SIG-M5 treated with dmso at 0.1 percent for 504 hours (cell line): ENCODE data around the gene PRR33.
"Not testable (repeated sequence)": the region's sequence is repeated elsewhere in the genome, so short reads cannot be mapped to it uniquely, and the experiment has no call there.

Experiments
- DNase-seq: peaks from one replicate; lab custom pipeline; 2025; ENCODE audit not compliant: unreplicated experiment; lab: John Stamatoyannopoulos, UW

The PRR33 gene

DNA sequence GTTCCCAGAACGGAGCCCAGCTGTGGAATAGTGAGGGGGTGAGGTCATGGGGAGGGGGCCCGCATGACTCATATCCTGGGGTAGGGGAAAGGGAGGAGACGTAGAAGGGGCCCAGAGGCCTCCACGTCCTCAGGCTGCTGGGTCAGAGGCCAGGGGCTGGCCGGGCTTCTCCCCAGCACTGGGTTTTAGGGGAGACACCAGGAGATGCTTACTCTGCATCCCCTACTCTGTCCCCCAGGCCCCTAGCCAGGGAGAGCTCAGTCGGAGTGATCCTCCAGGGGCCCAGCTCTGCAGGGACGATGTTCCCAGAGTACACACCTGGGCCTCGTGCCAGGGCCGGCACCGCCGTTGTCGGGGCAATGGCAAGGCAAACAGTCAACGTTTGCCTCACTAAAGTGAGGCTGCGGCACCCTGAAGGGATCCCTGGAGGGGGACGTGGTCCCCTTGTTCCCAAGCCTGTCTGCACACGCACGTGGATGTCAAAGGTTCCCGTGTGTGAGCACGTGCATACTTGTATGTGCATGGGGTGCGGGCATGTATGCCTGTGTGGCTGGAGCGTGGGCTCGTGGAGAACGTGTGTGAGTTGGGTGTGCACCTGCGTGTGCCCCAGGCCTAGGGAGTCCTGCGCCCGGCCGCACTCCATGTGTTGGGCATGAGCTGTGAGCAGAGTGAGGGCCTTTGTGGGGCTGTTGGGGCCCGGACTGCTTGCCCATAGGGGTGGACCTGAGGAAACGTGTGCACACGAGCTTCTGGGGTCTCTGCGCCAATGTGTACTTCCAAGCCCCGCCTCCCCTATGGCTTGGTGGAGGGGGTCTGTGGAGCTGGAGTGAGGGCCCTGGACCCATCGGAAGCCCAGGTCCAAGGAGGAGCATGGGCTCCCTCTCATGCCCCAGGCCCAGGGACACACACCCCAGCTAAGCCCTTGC lies 14.2 kb downstream of the PRR33 start:
- no peak for DNase-seq

- DNase-seq = no peak
Measured at GRCh38 chr11:1876361-1877063, 15.2 kb downstream of the PRR33 start.

DNA sequence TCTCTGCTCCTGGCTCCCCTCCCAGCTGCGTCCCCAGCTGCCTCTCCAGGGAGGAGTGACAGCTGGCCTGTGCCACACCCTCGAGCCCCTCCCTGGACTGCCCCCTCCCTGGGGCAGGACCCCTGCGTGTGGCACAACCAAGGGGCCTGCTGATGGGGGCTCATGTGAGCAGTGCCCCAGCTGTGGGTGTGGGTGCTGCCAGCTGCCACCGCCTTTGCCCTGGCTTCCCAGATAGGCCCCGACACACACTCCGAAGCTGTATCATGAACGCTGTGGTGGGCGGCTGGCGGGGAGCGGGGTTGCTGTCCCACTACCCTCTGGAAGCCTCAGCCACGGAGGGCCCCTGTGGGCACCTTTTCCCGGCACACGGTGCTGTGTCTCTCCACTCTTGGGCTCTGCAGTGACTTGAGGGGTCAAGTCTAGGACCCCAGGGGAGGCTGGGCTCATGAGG lies 15.8 kb downstream of the PRR33 start:
- DNase-seq = not testable (repeated sequence)

GRCh38 chr11:1875093-1875850 lies 16.4 kb downstream of the PRR33 start:
- no peak for DNase-seq

DNA sequence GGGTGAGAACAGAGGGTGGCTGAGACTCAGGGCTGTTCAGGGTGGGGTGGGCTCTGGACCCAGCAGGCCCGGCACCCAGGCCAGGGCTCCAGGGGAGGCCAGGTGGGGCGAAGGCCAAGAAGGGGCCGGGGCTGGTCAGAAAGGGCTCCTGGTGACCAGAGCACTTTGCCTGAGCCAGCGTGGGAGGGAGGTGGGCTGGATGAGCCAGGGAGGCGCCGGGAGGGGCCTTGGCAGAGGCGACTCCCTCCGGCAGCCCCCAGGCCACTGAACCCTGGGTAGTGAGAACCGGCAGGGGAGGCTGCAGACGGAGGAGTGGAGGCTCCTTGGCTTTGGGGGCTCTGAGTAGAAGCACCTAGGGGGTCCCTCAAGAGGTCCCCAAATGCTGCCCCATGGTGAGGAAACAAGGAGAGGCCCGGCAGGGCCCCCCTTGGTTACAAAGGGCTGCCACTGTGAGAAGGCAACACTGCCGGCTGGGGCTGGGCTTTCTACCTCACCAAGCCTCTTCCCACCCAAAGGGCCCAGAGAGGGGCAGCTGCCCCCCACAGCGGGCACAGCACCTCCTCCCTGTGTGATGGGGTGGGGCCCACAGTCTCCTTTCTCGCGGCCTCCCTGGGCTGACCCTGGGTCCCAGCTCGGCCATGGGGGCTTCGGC lies 17.1 kb downstream of the PRR33 start:
- DNase-seq = not testable (repeated sequence)

DNA sequence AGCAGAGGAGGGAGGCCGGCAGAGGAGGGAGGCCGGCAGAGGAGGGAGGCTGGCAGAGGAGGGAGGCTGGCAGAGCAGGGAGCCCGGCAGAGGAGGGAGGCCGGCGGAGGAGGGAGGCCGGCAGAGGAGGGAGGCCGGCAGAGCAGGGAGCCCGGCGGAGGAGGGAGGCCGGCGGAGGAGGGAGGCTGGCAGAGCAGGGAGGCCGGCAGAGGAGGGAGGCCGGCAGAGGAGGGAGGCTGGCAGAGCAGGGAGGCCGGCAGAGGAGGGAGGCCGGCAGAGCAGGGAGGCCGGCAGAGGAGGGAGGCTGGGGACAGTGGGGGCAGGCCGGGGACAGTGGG lies 17.9 kb downstream of the PRR33 start:
- DNase-seq = not testable (repeated sequence)

DNA sequence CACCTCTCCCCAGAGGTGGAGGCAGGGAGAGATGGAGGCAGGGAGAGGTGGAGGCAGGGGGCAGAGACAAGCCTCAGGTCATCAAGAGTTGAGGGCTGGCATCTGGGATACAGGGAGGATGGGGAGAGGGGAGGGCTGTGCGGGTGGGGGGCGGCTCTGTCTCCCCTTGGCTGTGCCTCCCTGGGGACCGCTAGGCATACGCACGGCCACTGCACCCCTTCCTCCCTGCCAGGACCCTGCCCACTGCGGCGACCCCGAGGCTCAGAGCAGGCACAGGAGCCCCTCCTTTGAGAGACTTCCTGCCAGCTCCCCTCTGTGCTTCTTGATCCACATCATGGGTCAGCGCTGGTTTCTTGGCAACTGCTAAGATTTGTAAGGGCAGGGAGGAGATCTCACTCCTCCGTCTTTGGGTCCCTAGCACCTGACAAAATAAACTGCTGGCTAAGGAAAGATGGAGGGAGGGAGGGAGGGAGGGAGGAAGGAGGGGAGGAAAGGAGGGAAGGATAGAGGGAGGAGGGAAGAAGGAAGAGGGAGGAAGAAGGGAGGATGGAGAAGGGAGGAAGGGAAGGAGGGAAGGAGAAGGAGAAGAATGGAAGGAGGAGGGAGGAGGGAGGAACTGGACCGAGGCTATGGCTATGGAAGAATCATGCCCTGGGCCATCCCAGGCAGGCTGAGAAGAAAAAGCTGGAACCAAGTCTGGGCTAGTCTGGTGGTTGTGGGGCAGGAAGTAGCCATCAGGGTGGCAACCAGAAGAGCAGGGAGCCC lies 18.5 kb downstream of the PRR33 start:
- DNase-seq = no peak

GRCh38 chr11:1872267-1872985 lies 19.3 kb downstream of the PRR33 start:
- DNase-seq = no peak

DNA sequence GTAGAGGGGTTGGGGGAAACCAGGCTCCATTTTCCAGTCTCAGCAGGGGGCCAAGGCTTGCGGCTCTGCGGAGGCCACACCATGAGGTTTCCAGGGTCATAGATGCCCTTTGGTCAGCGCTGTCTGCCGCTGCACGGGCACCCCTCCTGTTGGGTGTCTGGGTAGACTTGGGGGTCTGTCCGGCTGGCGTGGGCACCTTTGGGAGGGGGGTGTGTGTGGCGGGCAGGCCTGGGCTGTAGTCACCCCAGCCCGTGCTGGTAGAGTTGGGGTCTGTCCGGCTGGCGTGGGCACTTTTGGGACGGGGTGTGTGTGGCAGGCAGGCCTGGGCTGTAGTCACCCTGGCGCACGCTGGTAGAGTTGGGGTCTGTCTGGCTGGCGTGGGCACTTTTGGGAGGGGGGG lies 20.2 kb downstream of the PRR33 start:
- DNase-seq = no peak

- DNase-seq = no peak
Measured at GRCh38 chr11:1870721-1871466, 20.8 kb downstream of the PRR33 start.

DNA sequence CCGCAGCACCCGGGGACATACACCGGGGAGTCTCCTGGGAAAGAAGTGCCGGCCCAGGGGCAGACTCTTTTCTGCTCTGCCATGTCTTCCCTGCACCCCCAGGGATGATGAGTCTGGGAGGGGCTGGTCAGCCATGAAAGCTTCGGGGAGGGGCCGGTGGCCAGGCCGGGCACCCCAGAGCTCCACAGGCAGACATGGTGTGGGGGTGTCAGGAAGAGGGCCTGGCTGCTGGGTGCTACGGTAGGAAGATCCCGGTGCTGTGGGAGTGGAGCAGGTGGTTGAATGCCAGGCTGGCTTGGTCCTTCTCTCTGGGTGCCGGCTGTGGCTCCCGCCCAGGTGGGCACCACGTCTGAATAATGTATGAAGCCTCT lies 21.4 kb downstream of the PRR33 start:
- no peak for DNase-seq

- DNase-seq = no peak
Measured at GRCh38 chr11:1869427-1870325, 22.0 kb downstream of the PRR33 start.

DNA sequence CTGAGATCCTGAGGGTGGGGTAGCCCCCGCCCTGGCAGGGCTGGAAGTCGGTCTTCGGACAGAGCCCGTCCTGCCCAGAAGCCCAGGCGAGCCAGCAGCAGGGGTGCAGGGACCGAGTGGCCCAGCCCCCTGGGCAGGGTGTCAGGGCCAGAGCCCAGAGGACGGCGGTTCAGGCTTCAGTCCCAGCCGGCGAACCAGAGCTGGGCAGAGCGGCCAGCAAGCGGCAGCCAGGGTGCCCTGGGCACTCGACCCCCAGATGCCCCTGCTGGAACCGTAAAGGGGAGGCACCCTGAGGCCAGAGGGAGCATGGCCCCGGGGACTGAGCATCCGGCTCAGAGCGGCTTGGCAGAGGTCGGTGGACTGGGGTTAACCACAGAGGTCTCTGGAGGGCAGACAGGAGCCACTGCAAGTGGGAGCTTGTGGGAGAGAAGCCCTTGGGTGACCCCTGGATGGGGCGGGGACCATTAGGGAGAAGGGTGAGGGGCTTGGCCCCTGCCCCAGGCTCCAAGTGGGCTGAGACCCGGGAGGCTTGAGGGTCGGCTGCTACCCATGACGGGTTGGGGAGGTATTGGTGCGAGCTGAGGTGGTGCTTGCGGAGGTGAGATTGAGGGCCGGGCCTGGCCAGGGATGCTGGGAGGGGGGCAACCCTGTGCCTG lies 22.9 kb downstream of the PRR33 start:
- DNase-seq = no peak

DNA sequence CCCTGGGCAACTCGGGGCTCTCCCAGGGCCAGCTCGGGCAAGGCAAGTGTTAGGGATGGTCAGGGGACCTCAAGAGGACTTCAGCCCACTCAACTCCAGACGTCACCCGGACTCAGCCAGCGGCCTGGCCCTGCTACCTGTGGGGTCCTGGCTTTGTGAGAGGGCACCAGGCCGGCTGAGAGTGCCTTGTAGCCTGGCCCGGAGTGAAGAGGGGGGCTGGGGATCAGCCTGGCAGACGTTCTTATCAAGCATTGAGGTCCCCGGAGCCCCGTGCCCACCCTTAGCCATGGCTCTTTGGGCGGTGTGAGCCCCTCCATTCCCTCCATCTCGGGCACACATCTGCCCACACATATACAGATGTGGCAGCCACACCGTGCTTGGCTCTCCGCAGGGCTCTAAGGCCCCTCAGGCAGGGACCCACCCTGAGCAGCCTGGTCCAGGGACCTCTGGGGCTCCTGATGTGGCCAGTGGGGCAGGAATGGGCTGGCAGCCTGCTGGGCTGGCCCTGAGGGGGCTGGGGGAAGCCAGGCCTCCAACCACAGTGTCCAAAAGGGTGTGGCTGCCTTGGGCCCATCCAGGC lies 23.5 kb downstream of the PRR33 start:
- no peak for DNase-seq

DNA sequence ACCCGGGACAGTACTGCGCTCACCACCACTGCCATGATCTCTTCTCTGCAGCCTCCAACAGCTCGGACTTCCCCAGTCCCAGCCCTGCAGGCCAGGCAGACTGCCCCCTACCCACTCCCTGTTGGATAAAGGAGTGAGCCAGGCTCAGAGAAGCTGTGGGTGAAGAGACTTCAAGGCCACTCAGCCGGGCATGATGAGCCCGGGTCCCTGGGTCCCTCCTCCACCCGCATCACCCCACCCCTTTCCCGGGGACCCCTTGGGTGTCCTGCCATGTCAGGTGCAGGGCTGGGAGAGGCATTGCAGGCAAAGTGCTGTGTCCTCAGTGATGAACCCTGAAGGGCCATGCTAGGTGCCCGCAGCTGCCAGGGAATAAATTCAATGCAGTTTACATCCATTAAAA lies 24.3 kb downstream of the PRR33 start:
- no peak for DNase-seq

DNA sequence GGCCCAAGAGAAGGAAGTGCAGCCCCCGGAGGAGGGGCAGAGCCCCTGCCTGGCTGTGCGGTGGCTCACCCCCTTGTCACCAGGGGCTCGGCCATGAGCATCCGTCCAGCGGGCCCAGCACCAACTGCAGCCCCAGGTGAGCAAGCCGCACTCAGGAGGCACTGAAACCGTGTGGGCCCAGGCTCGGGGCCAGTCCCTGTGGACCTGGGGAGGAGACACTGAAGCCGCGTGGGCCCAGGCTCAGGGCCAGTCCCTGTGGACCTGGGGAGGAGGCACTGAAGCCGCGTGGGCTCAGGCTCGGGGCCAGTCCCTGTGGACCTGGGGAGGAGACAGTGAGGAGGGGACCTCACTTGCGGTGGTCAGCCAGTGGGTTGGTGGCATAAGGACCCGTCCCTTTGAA lies 24.9 kb downstream of the PRR33 start:
- no peak for DNase-seq

GRCh38 chr11:1866226-1866625 lies 25.5 kb downstream of the PRR33 start:
- no peak for DNase-seq
